HT-29 (cell line): ENCODE data around the gene HKDC1. TPM values are rescaled to one million over a fixed set of nuclear protein-coding genes. Genes with fewer than 3 reads are reported as not detected.
"Not testable (repeated sequence)": the region's sequence is repeated elsewhere in the genome, so short reads cannot be mapped to it uniquely, and the experiment has no call there.

ENCODE experiments used
- DNase-seq: peaks from one replicate; pipeline ENCODE4 v3.0.0-alpha.2; 2015; ENCODE audit warnings: low spot score
- total RNA-seq: library from RNA; depleted of rRNA; stranded (reverse); fragments of >200 nt; shearing (Covaris generic); gene quantifications from 2 replicates; pipeline ENCODE4 v1.2.3, GENCODE V29; 2014; rRNA removed

Gene HKDC1, protein sequence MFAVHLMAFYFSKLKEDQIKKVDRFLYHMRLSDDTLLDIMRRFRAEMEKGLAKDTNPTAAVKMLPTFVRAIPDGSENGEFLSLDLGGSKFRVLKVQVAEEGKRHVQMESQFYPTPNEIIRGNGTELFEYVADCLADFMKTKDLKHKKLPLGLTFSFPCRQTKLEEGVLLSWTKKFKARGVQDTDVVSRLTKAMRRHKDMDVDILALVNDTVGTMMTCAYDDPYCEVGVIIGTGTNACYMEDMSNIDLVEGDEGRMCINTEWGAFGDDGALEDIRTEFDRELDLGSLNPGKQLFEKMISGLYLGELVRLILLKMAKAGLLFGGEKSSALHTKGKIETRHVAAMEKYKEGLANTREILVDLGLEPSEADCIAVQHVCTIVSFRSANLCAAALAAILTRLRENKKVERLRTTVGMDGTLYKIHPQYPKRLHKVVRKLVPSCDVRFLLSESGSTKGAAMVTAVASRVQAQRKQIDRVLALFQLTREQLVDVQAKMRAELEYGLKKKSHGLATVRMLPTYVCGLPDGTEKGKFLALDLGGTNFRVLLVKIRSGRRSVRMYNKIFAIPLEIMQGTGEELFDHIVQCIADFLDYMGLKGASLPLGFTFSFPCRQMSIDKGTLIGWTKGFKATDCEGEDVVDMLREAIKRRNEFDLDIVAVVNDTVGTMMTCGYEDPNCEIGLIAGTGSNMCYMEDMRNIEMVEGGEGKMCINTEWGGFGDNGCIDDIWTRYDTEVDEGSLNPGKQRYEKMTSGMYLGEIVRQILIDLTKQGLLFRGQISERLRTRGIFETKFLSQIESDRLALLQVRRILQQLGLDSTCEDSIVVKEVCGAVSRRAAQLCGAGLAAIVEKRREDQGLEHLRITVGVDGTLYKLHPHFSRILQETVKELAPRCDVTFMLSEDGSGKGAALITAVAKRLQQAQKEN
- 27.5 and 29.7 TPM in 2 replicates for total RNA-seq

DNA sequence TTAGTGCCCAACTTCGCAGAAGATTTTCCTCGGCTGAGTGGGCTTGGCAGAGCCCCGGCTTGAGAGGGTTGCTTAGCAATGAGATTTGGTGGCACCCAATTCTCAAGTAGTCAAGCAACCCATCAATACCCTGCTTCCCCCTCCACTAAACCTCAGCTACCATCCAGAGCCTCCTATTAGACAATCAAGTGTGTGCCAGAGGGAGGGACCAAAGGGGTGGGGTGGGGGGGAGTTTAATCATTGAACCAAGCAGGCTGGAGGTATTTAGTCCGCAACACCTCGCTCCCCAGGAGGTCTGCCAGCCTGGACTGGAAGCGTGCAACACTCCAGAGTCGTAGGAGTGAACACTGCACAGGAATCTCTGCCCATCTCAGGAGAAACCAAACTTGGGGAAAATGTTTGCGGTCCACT is at the start of gene HKDC1:
Gene HKDC1 (plus strand): TSS at position 292 of the 411 bp plus-strand sequence. CDS start 104 bp downstream, at position 396.
- DNase-seq, result peak; percentile 58

DNA sequence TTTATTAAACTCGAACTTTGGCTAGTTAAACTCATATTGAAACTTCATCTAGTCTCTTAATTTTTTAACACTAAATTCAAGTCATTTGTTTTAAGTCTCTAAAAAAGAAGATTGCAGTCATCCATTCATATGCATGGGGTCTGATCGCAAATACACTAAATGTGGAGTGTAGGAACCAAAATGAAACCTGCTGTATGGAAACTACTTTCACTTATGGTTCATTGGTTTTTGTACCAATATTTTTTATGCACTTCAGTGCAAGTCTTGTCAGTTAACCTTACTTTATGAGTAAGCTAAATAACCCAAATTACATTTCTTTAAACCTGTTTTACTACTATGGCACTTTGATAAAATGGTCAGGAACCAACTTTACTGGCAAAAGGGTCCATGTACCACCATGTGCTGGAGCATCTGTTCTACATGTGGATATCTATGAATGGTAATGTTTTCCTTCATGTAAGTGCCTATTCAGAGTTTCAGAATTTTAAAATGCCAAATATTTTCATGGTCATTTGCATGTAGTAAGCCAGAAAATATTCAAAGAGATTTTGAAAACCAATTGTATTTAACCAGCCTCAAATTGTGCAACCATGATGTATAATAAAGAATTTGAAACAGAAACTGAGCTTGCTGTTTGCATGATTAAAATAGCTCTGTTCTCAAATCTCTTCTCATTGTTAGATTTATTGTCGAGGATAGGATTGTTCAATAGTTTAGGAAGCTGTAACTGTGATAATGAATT is 47.7 kb upstream of the HKDC1 start:
- DNase-seq, result no peak

DNA sequence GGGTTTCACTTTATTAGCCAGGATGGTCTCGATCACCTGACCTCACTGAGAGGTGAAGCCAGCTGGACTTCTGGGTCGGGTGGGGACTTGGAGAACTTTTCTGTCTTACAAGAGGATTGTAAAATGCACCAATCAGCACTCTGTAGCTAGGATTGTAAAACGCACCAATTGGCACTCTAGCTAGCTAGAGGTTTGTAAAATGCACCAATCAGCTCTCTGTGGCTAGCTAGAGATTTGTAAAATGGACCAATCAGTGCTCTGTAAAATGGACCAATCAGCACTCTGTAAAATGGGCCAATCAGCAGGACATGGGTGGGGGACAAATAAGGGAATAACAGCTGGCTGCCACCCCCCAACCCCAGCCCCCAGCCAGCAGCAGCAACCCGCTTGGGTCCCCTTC is 44.8 kb upstream of the HKDC1 start:
- not testable (repeated sequence) for DNase-seq

DNA sequence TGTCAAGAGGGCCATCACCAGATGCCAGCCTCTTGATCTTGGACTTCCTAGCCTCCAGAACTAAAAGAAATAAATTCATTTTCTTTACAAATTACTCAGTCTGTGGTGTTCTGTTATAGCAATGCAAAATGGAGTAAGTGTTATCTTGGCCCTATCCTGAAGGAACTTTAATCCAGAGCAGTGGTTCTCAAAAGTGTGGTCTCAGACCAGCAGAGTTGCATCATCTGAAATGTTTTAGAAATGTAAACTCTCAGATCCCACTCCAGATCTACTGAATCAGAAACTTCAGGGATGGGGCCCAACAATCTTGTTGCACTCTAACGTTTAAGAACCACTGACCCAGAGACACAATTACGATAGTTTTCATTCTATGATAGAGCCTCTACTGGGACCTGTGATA is 43.3 kb upstream of the HKDC1 start:
- DNase-seq, result no peak

DNA sequence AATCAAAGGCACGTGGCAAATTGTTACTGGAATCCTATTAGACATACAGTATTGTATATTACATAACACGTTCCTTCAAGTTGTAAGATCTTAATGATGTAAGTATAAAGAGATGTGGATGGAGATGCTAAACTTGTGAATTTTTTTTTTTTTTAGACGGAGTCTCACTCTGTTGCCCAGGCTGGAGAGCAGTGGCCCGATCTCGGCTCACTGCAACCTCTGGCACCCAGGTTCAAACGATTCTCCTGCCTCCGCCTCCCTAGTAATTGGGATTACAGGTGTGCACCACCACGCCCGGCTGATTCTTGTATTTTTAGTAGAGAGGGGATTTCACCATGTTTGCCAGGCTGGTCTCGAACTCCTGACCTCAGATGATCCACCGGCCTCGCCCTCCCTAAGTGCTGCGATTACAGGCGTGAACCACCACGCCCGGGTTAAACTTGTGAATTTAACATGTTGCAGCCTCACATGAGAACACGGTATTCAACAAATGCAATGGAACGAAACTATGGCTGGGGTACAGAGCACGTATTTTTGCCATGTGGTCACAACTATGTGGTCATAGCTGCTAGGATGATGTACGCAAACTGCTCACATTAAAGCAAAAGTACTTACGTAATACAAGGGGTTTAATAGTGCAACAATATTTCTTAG is 40.9 kb upstream of the HKDC1 start:
- peak; percentile 1 for DNase-seq

DNA sequence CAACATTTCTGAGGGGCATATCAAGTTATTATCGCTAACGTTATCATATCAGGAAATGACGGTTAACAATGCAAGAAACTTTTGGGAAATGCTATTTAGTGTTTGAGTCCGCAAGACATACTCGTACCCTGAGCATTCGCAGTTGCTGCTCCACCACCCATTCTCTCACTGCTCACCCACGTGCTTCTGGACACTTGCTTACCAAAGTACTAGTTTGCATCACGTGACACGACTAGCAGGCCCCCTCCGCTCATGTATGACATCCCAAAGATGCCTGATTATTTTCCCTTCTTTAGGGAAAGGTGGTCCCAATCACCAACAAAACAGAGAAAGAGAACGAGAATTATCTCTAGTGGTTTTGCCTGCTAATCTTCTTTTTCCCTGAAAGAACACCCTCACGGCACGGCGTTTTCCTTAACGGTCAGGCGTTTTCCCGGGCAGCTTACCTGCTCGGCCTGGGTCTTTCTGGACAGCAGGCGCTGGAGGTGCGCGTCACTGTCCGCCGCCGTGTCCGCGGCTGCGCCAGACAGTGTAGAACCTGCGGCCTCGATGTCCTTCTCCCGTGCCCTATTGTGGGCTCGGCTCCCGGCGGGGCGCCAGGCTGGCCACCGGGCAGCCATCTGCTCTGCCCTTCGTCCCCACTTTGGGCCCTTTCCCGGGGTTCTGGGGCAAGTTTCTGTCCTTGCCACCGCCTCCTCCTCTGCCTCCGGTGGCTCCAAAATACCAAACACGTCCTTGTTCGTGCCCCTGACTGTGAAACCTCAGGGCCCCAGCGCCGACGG is 40.2 kb upstream of the HKDC1 start, which contains the start of gene SUPV3L1:
Gene SUPV3L1 (plus strand): TSS at position 492 of the 782 bp plus-strand sequence. CDS start 58 bp downstream, at position 550.
- peak; percentile 96 for DNase-seq

DNA sequence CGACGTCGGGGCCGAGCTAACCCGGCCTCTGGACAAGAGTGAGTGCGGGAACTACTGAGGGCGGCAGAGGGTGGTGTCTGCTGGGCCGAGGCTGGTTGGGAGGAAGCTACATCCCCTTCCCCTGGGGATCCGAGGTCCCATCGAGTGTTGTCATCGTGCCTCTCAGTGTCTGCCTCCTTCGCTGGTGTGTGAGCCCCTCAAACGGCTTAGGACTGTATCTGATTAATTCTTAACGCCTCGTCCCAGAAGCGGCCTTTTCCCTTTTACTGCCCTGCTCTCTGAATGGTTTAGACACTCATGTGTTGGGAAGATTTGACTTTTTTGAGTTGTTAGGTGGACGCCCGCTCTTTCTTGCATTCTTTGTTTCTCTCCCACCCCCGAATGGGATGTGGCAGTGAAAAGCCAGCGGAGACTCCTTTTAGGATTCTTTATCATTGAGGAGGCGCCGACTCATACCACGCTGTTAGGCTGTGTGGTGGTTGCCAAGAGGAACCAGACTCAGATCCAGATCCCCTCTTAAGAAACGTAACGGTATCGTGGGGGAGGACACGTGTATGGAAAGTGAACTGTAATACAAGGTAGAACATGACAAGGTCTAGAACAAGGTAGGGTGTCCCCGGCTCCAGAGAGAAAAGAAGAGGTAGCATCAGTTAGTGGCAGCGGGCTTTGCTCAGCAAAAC is 39.5 kb upstream of the HKDC1 start:
- peak; percentile 4 for DNase-seq

DNA sequence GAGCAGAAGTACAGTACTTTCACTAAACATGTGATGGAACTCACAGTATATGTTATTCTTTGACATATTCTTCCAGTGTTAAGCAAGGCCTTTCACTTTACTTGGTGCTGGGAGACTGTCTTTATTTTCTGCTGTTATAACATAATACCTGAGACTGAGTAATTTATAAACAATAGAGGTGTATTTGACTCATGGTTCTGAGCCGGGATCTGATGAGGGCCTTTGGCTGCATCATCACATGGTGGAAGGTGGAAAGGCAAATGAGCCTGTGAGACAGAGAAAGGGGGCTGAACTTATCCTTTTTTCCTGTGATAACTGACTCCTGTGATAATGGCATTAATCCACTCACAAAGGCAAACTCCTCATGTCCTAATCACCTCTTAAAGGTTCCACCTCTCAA is 38.7 kb upstream of the HKDC1 start:
- DNase-seq, result no peak

DNA sequence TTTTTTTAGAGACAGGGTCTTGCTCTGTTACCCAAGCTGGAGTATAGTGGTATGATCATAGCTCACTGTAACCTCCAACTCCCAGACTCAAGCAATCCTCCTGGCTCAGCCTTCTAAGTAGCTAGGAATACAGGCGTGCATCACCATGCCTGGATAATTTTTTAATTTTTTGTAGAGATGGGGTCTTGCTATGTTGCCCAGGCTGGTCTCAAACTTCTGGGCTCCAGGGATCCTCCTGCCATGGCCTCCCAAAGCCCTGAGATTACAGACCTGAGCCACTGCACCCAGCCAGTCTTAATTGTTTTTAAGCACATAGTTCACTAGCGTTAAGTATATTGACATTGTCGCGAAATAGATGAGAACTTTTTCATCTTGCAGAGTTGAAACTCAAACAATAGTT is 38.1 kb upstream of the HKDC1 start:
- no peak for DNase-seq

DNA sequence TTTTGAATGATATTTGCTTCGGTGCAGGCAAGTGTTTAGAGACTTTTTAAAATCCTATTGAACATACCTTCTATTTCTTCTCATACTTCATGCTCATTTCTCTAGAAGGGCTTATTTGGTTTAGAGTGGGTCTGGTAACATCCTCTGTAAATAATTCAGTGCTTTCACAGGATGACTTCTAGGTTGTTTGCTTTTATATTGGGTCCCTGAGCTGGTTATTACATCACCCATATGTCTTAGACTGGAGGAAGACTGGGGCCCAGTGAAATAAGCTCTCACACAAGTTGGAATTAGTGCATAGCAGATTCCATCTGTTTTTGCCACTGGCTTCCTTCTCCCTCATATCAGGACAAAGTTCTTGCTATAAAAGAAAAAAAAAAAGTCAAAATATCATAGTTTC is 33.6 kb upstream of the HKDC1 start:
- DNase-seq, result no peak

DNA sequence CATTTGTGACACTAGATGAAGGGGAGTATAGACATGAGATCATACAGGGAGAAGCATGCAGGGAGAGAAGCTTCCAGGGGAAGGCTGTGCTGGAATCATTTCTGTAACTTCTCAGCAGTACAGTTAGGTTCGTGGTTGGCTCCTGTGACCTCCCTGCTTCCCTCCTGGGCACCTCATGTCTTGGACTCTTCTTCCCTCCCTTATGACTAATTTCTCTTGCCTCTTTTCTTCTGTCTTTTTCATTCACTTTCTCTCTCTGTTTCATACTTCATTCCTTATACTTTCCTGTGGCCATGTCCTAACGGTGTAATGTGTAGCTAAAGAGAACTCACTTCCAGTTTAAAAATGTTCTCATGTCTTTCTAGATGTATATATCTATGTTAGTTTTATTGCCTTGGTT is 19.1 kb upstream of the HKDC1 start:
- no peak for DNase-seq

DNA sequence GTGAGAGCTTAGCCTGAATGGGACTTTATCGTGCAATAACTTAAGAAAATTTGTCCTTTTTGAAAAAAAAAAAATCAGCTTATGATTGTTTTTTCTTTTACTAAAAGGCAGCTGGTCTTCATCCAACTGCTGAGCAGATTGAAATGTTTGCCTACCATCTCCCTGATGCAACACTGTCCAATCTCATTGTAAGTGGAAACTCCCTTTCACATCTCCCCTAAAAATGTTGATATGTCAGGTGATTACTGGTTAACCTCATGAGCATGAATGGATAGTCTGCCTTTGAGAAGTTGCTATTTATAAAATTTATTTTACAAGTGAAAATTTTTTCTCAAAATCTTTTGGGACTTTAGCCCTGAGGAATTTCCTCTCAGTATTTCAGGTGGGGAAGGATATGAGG is 17.8 kb upstream of the HKDC1 start:
- no peak for DNase-seq

DNA sequence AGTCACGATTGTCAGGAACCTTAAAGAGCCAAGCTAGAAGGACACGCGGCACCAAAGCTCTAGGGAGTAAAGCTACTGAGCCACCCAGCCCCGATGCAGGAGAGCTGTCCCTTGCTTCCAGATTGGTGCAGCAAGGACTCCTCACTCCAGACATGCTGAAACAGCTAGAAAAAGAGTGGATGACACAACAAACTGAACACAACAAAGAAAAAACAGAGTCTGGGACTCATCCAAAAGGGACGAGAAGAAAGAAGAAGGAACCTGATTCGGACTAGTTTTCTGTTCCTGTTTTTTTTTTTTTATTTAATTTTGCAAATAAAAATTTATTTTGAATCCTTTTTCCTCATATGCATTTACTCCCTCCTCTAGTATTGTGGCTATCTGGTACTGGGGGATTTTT is 11.4 kb upstream of the HKDC1 start:
- DNase-seq, result no peak

DNA sequence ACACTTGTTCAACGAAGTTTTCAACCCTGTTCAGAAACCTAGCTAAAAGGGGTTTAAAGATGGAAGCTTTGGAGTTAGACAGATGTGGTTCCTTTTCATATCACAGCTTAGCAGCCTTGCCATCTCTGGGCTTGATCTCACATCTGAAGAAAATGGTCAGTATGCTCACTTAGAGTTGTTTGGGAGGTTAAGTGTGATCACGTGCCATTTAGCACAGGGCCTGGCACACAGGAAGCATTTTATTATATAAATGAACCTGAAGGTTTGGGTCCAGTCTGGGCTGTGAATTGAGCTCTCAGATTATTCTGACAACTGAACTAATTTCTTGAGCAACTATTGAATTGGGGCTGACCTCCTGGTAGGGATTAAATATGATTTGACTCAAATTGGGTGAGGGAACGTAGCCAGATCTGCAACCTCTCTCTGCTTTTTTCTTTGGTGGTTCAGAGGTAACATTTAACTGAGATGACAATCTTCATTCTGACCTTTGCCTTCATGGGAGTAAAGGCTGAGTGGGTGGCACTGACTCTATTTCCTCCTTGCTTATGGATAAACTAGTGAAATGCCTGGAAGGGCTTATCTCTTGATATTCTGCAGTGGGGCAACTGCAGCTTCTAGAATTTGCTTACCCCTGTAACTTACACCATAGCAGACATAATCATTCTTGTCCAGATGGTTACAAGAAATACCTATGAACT is 10.2 kb upstream of the HKDC1 start:
- no peak for DNase-seq

DNA sequence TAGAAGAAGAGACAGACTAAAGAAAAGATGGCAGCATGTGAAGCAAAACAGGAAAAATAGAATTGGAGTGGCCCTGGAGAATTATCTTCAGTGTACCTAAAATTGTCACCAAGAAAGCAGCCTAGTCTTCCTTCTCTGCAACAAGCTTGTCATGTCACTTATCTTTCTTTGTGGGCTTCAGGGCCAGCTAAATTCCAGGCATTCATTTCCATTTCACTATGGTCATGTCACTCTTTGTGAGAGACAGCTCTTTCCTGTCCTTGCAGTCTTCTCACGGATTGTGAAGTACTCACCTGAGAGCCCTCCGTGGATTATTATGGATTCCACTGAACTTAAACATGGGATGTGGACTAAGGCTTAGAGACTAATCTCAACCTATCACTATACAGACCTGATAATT is 9.0 kb upstream of the HKDC1 start:
- DNase-seq, result no peak

DNA sequence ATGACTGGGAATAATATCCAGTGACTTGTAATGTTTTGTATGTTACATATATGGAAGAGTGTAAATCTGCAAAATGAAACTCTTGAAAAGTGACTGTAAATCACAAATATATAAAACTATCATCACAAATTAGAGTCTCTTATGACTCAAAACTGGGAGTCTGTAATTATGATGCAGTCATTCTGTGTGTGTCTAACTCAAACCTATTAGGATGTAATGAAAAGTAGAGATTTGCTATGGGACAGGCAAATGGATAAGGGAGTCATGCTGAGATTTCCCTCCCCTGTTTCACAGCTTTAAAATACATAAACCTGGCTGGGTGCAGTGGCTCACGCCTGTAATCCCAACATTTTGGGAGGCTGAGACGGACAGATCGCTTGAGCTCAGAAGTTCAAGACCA is 8.6 kb upstream of the HKDC1 start:
- DNase-seq, result no peak

DNA sequence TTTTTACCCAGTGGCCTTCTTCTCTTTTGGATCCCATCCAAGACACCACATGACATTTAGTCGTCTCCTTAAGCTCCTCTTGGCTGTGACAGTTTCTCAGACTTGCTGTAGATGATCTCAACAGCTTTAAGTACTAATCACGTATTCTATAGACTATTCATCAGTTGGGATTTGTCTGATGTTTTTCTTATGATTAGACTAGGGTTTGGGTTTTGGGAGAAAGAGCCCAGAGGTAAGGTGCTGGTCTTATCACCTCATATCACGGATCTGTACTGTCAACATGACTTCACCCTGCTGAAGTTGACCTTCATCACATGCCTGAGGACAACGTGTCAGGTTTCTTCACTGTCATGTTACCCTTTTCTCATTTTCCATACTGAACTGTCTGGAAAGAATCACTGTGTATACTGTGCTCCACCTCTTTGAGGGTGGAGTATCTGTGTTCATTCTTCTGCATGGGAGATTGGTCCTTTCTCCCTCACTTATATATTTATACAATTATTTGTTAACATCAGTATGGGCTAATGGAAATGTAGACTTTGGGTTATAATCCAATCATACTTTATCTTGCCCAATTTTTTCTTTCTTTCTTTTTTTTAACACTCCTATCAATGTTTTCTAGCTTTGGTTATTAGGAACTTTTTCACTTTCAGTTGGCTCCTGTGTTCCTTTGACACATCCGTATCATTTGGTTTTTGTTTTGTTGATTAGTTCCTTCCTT is 6.4 kb upstream of the HKDC1 start:
- DNase-seq, result no peak

DNA sequence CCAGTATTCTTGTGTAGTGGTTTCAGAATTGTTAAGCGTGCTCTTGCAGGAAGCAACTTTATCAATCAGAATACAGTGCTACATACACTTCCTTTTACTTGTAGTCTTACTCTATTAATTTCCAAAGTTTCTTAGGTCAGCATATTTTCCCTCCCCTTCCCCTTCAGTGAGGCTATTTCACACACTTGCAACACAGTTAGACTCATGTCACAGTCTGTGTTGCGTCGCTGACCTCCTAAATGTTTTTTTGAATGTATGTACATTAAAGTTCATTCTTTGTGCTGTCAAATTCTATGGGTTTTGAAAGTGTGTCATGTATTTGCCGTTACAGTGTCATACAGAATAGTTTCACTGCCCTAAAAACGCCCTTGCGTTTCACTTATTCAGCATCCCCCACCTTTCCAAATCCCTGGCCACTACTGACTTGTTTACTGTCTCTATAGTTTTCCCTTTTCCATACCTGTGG is 5.4 kb upstream of the HKDC1 start:
- no peak for DNase-seq
